Prostate gland (tissue), 2 donors: ENCODE measurements around the gene VSIG10L. TPM values are rescaled to one million over a fixed set of nuclear protein-coding genes. Genes with fewer than 3 reads are reported as not detected.

Source experiments
- DNase-seq: peaks from one replicate; pipeline ENCODE4 v3.0.0-alpha.2; 2019; ENCODE audit warnings: low spot score
- H3K27ac ChIP-seq, 2 donors: fragments of 200-600 bp; sonication (generic); 2 replicates each; pipeline ENCODE4 v1.5.1; 2017 to 2019
- H3K27me3 ChIP-seq: fragments of 200-600 bp; sonication (generic); replicated peaks from 2 replicates; pipeline ENCODE4 v1.5.1; 2019; ENCODE audit not compliant: insufficient read depth
- H3K36me3 ChIP-seq, 2 donors: fragments of 200-600 bp; sonication (generic); 1 replicate in 1 of 2; 2 replicates in 1 of 2; pipeline versions ENCODE4 v1.5.1 to v1.8.1; 2017 to 2019
- H3K4me1 ChIP-seq: fragments of 200-600 bp; sonication (generic); replicated peaks from 2 replicates; pipeline ENCODE4 v1.5.1; 2019
- H3K4me3 ChIP-seq, 2 donors: fragments of 200-600 bp; sonication (generic); 2 replicates each; pipeline ENCODE4 v1.5.1; 2017 to 2019
- H3K9me3 ChIP-seq: fragments of 200-600 bp; sonication (generic); 2 replicates; pipeline ENCODE4 v1.5.1; 2017
- POLR2A ChIP-seq: fragments of 450-650 bp; IDR thresholded peaks from one replicate; pipeline ENCODE4 v1.6.1; 2016; ENCODE audit warnings: antibody characterized with exemption, mild to moderate bottlenecking
- POLR2AphosphoS5 ChIP-seq: sonication (generic); formaldehyde crosslinking; IDR thresholded peaks from one replicate; pipeline ENCODE4 v1.6.1; 2017; ENCODE audit warnings: antibody characterized with exemption
- WGBS: methylation state at CpG from one replicate; pipeline ENCODE4 v1.1.5; 2018; 5-methylcytosine and 5-hydroxymethylcytosine counted together
- intact Hi-C: fragments of 100-400 bp; cut with DNase I; formaldehyde crosslinking; loops from one replicate; pipeline ENCODE4 v1.14.2; 2022
- total RNA-seq, 2 donors: library from RNA; depleted of rRNA; stranded (reverse); fragments of >200 nt; gene quantifications; one replicate each; pipeline ENCODE4 v1.1.0, GENCODE V29; 2016
- TF ChIP-seq, protein P1 (sequence below), 4 experiments: fragments of 200-600 bp in 2 of 4; fragments of 450-650 bp in 2 of 4; sonication (generic) in 2 of 4; IDR thresholded peaks; 1 replicate in 3 of 4; 2 replicates in 1 of 4; pipeline ENCODE4 v1.5.1; 2016 to 2019; ENCODE audit warnings: antibody characterized with exemption in 4 of 4, mild to moderate bottlenecking in 2 of 4, moderate library complexity in 2 of 4

The VSIG10L gene
- total RNA-seq, 2 donors from 2014 or later, result 2.3 to 9.9 TPM

DNA sequence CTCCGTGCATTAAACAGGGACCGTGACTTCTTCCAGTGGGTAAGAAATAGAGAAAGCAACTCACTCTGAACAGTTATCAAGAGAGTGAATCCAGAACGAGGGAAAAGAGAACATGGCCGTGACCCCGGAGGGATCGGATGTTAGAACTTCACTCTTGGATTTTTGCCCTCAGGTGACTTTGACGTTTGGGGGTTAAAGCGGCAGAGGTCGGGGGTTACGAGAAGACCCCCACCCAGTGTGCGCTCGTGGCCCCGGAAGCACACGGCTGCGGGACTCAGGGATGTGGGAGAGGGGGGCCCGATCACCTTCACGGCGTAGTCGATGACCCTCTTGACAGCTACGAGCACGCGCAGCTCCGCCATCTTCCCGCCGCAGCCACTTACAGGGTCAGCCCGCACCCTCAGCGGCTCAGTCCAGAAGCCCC is 24.0 kb upstream of the VSIG10L start, which contains the start of gene ETFB:
Gene ETFB (minus strand): TSS at position 424 of the 424 bp plus-strand sequence. CDS start 62 bp downstream, at position 362.
- no peaks in the 10 kb centered on the region for H3K36me3 ChIP-seq
- H3K9me3 ChIP-seq, result no peaks in the 10 kb centered on the region
- H3K27ac ChIP-seq, result peak within 1 kb of the TSS; percentile 85 to 86
- H3K4me1 ChIP-seq, result peaks cover 8% of the 10 kb centered on the region
- no peaks in the 10 kb centered on the region for H3K27me3 ChIP-seq
- WGBS, result under 1% methylated on average over 27 of the region's 27 CpGs
- intact Hi-C loops, result loop anchor here (2.0 to 5.0 kb wide), 2 partner anchors 25 to 336 kb away; no protein-coding TSS in a partner anchor
- DNase-seq, result no peak
- H3K4me3 ChIP-seq, result peak within 1 kb of the TSS; percentile 61 to 76
- TF ChIP-seq POLR2A (no peak), POLR2AphosphoS5 (no peak)
- TF ChIP-seq, protein P1, sequence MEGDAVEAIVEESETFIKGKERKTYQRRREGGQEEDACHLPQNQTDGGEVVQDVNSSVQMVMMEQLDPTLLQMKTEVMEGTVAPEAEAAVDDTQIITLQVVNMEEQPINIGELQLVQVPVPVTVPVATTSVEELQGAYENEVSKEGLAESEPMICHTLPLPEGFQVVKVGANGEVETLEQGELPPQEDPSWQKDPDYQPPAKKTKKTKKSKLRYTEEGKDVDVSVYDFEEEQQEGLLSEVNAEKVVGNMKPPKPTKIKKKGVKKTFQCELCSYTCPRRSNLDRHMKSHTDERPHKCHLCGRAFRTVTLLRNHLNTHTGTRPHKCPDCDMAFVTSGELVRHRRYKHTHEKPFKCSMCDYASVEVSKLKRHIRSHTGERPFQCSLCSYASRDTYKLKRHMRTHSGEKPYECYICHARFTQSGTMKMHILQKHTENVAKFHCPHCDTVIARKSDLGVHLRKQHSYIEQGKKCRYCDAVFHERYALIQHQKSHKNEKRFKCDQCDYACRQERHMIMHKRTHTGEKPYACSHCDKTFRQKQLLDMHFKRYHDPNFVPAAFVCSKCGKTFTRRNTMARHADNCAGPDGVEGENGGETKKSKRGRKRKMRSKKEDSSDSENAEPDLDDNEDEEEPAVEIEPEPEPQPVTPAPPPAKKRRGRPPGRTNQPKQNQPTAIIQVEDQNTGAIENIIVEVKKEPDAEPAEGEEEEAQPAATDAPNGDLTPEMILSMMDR (IDR thresholded peaks at IDR 0.05), result no peak

DNA sequence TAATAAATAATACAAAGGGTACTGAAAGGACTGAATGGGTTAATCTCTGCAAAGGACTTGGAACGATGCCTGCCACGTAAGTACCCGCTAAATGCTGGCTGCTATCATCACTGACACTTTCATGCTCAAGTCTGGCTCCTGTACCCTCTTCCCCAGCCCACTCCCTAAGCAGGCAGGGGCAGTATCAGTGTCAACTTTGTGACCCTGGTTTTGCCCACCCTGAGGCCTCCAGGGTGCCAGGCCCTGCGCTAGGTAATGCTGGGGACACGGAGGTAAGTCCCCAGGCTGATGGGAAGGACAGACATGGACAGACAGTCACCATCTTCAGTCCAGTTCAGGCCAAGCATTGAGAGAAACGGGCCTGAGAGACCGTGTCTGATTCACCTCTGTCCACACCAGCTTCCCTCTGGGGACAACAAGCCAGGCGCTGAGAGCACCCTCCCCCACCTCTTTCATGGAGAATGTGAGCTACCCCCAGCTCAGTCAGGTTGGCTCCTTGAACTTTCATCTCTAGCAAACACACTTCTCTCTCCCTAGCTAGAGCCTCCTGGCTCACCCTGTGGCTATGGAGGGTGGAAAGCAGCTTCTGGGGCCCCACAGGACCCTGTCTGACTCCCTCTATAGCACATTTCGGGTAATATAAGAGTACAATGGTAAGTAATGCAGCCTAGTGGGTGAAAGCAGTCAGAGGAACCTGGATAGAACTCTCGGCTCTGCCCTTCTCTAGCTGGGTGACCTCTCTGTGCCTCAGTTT is 23.4 kb upstream of the VSIG10L start:
- Histone ChIP-seq H3K27me3 (no peaks in the 10 kb centered on the region), H3K4me3 (peak overlapping the region; percentile 61 to 76), H3K4me1 (peaks cover 8% of the 10 kb centered on the region), H3K27ac (peak overlapping the region; percentile 85 to 86), H3K9me3 (no peaks in the 10 kb centered on the region), H3K36me3 (no peaks in the 10 kb centered on the region)
- TF ChIP-seq POLR2A, result no peak
- TF ChIP-seq, protein P1 (IDR thresholded peaks at IDR 0.05), result no peak
- intact Hi-C loops, result loop anchor here (5.0 kb wide), 1 partner anchor 337 kb away; no protein-coding TSS in a partner anchor
- no peak for DNase-seq
- WGBS, result 13% methylated on average over 10 of the region's 10 CpGs

DNA sequence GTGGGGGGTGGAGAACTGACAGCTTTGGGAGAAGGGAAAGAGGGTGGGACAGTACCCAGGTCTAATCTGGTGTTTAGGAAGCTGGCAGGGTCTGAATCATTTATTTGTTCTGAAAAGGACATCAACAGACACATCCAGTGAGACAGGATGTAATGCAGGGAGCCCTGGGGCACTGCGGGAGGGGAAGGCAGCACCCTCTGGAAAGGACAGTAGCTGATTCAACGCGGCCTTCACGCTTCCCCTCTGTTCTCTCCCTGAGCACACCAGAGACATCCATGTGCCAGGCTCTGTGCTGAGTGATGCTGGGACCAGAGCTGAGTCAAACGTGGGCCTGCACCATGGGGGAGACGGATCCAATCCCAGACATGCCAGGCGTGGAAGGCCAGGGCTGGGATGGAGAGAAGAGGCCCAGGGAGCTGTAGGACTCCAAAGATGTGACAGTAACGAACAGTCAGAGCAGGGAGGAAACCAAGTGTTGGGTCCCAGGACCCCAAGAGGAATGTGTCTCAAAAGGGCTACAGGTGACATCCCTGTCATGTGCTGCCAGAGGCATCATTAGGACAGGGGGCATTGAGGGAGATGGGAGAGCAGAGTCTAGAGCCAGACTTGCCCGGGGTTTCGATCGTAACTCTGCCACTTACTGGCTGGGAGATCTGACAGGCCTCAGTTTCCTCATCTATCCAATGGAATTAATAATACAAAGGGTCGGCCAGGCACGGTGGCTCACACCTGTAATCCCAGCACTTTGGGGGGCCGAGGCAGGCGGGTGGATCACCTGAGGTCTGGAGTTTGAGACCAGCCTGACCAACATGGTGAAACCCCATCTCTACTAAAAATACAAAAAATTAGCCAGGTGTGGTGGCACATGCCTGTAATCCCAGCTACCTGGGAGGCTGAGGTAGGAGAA is 22.5 kb upstream of the VSIG10L start:
- no peaks in the 10 kb centered on the region for H3K36me3 ChIP-seq
- intact Hi-C loops, result loop anchor here (5.0 kb wide), 1 partner anchor 338 kb away; no protein-coding TSS in a partner anchor
- H3K27ac ChIP-seq, result peak overlapping the region in 1 of 2 donors; percentile 86
- no peak overlapping the region for H3K4me3 ChIP-seq
- H3K27me3 ChIP-seq, result no peaks in the 10 kb centered on the region
- 68% methylated on average over 15 of the region's 15 CpGs for WGBS
- TF ChIP-seq, protein P1 (IDR thresholded peaks at IDR 0.05), result no peak
- TF ChIP-seq POLR2AphosphoS5, result peak; percentile 19
- H3K4me1 ChIP-seq, result peaks cover 8% of the 10 kb centered on the region
- no peak for DNase-seq
- H3K9me3 ChIP-seq, result no peaks in the 10 kb centered on the region

DNA sequence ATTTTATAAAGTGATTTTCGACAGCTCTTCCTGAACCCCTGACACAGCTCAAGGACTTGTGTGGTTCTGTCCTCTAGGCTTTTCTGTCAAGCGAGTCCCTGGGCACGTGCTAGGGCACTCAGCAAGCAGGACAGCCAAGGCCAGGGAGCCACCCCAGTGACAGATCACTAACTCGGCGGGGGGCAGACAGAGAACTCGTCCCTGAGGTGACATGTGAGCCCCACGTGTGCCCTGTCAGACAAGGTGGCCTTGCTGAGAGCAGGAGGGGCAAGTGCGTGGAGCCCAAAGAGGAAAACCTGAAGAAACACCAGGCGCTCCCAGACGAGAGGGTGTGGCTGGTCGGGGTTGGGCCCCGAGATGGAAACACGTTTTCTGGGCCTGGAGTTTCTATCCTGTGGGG is 19.3 kb upstream of the VSIG10L start:
- Histone ChIP-seq H3K36me3 (no peaks in the 10 kb centered on the region), H3K4me1 (peaks cover 8% of the 10 kb centered on the region), H3K4me3 (no peak overlapping the region), H3K27me3 (no peaks in the 10 kb centered on the region), H3K27ac (no peak overlapping the region), H3K9me3 (no peaks in the 10 kb centered on the region)
- TF ChIP-seq POLR2AphosphoS5 (no peak), POLR2A (no peak)
- TF ChIP-seq, protein P1 (IDR thresholded peaks at IDR 0.05), result no peak
- no peak for DNase-seq
- intact Hi-C loops, result no loop called here
- 87% methylated on average over 13 of the region's 13 CpGs for WGBS
